ENCODE measurements around the gene NPEPPS. TPM values are rescaled to one million over a fixed set of nuclear protein-coding genes. Genes with fewer than 3 reads are reported as not detected.

Gene NPEPPS
- polyA plus RNA-seq, 4 donors = 136 to 164 (median 143) TPM

DNA sequence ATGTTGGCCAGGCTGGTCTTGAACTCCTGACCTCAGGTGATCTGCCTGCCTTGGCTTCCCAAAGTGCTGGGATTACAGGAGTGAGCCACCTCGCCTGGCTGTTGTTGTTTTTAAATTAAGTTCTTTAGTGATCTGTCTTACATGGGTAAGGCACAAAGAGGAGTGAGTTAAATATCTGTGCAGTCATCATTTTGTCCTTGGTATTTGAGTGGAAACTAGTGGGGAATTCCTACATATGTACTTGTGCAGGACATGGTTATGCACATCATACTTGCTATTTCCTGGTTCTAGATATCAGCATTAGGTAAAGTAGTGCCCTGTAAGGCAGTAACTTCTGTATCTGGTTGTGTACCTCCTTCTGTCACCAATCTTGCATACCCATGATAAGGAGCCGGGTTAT lies 122.5 kb downstream of the NPEPPS start:
- no peak for DNase-seq (ENCODE audit: low read depth in 4 of 4, low spot score in 3 of 4)

- no peak for DNase-seq (ENCODE audit: low read depth in 4 of 4, low spot score in 3 of 4)
Observed at GRCh38 chr17:47654991-47655390, 124.1 kb downstream of the NPEPPS start.

- DNase-seq (ENCODE audit: low read depth in 4 of 4, low spot score in 3 of 4) = no peak
Observed at GRCh38 chr17:47660064-47660492, 129.2 kb downstream of the NPEPPS start.

DNA sequence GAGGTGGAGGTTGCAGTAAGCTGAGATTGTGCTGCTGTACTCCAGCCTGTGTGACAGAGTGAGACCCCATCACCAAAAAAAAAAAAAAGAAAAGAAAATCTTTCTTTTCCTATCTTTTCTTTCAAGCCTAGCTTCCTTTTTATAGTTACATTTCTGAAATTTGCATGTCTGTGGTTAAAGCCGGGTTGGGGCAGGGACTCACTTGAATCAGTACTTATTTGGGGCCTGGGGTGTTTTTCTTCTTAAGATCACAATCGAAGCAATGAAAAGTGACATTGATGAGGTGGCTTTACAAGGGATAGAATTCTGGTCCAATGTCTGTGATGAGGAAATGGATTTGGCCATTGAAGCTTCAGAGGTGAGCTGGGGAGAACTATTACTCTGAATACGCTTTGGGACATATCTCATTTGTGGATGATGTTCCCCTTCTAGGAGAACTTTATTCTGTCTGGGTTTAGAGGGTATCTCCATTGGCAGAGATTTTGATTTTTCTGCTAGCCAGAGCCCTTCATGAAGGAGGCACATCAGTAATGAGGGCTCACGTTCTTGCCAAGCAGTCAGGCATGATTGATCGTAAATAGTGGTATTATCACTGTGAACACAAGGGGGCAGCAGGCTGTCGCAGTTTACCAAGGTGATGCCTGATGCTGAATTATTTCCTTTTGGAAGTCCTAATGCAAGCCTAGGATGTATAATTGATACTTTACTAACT lies 133.2 kb downstream of the NPEPPS start:
- peak; percentile 41 to 56 (median 52) for DNase-seq (ENCODE audit: low read depth in 4 of 4, low spot score in 3 of 4)

GRCh38 chr17:47664624-47664941 lies 133.7 kb downstream of the NPEPPS start:
- no peak for DNase-seq (ENCODE audit: low read depth in 4 of 4, low spot score in 3 of 4)

GRCh38 chr17:47665655-47666054 lies 134.7 kb downstream of the NPEPPS start:
- no peak for DNase-seq (ENCODE audit: low read depth in 4 of 4, low spot score in 3 of 4)

DNA sequence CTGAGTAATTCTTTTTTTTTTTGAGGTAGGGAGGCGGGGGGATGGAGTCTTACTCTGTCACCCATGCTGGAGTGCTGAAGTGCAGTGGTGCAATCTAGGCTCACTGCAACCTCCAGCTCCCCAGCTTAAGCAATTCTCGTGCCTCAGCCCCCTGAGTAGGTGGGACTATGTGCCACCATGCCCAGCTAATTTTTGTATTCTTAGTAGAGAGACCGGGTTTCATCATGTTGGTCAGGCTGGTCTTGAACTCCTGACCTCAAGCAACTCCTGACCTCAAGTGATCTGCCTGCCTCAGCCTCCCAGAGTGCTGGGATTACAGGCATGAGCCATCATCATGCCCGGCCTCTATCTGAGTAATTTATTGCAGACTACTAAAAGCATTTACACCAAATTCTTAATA lies 138.2 kb downstream of the NPEPPS start:
- no peak for DNase-seq (ENCODE audit: low read depth in 4 of 4, low spot score in 3 of 4)

- DNase-seq (ENCODE audit: low read depth in 4 of 4, low spot score in 3 of 4) = no peak
Observed at GRCh38 chr17:47670064-47670463, 139.2 kb downstream of the NPEPPS start.

Other genes with a start within 250 kb of the NPEPPS start
- 1 to 10 TPM; 6.2 to 9.4 (median 7.1) TPM for gene EFCAB13, start 207.2 kb upstream of the NPEPPS start, polyA plus RNA-seq (ENCODE audit: insufficient read length in 4 of 4)
- gene KPNB1, start 118.8 kb downstream of the NPEPPS start, polyA plus RNA-seq (ENCODE audit: insufficient read length in 4 of 4) = 100 to 1,000 TPM; 222 to 265 (median 250) TPM
- 10 to 100 TPM; 23.5 to 31.4 (median 27.1) TPM for gene TBKBP1, start 163.1 kb downstream of the NPEPPS start, polyA plus RNA-seq (ENCODE audit: insufficient read length in 4 of 4)
- gene TBX21, start 202.1 kb downstream of the NPEPPS start, polyA plus RNA-seq (ENCODE audit: insufficient read length in 4 of 4) = under 1 TPM; 0.05 to 0.37 (median 0.11) TPM